K562 (cell line): ENCODE measurements around the gene NINL. TPM values are rescaled to one million over a fixed set of nuclear protein-coding genes. Genes with fewer than 3 reads are reported as not detected.

ENCODE experiments used
- ATAC-seq: fragments of 200-7000 bp; cut with Tn5 transposase; 3 replicates; pipeline ENCODE4 v1.9.1; 2020; ENCODE audit warnings: moderate library complexity
- BruUV-seq: library from RNA; stranded (reverse); fragments of 400-500 nt; replicated peaks from 2 replicates; lab custom pipeline; 2021; lab: Mats Ljungman, UMichigan
- CTCF ChIA-PET: fragments of 300-600 bp; formaldehyde crosslinking; extraction: SDS; loops from one replicate; lab custom pipeline; 2021; ENCODE audit warnings: low intra/inter-chr PET ratio; lab: Yijun Ruan, JAX
- POLR2A ChIA-PET: fragments of 300-600, 350-650 bp; sonication (Branson Sonifier 250); formaldehyde crosslinking; extraction: SDS; loops from one replicate; lab custom pipeline; 2021; ENCODE audit warnings: antibody characterized with exemption, inconsistent platforms; lab: Yijun Ruan, JAX
- DNase-seq, 4 experiments: peaks; one replicate each; pipeline versions ENCODE4 v3.0.0 to v3.0.0-alpha.2; 2011 to 2018; ENCODE audit warnings: low spot score in 3 of 4, mixed read lengths in 3 of 4; ENCODE audit errors: extremely low read depth in 1 of 4
- FAIRE-seq: peaks from 2 replicates; lab custom pipeline; 2011; peaks lifted over from hg19 to GRCh38; lab: Jason Lieb, UNC
- H2AFZ ChIP-seq: 2 replicates; pipeline ENCODE4 v1.6.0; 2011; ENCODE audit warnings: low read depth, low read length, control low read depth, inconsistent platforms
- H3K27ac ChIP-seq: fragments of 200-600 bp; 3 replicates; pipeline ENCODE4 v1.8.0; 2011; ENCODE audit warnings: low read depth, mild to moderate bottlenecking, control low read depth, inconsistent platforms, low read length, moderate library complexity, mixed read lengths; ENCODE audit errors: extremely low read depth
- H3K27me3 ChIP-seq, 2 experiments: fragments of 300-600 bp in 1 of 2; 2 replicates in 1 of 2; 3 replicates in 1 of 2; pipeline versions ENCODE4 v1.6.0 to v1.8.0; 2011; ENCODE audit warnings: inconsistent platforms in 2 of 2, low read length in 2 of 2, mild to moderate bottlenecking in 1 of 2, mixed read lengths in 1 of 2, moderate library complexity in 1 of 2; ENCODE audit not compliant: control insufficient read depth in 2 of 2, insufficient read depth in 2 of 2
- H3K36me3 ChIP-seq: fragments of 300-600 bp; 3 replicates; pipeline ENCODE4 v1.8.0; 2011; ENCODE audit warnings: mild to moderate bottlenecking, low read length, inconsistent platforms; ENCODE audit not compliant: control insufficient read depth, insufficient read depth
- H3K4me1 ChIP-seq, 2 experiments: fragments of 200-600 bp in 1 of 2; replicated peaks in 1 of 2; 2 replicates in 1 of 2; 3 replicates in 1 of 2; pipeline versions ENCODE4 v1.5.1 to v1.8.0; 2011; ENCODE audit warnings: inconsistent platforms in 2 of 2, low read length in 2 of 2, mild to moderate bottlenecking in 1 of 2, mixed read lengths in 1 of 2, moderate library complexity in 1 of 2; ENCODE audit not compliant: control insufficient read depth in 2 of 2, insufficient read depth in 2 of 2
- H3K4me2 ChIP-seq: 2 replicates; pipeline ENCODE4 v1.6.1; 2011; ENCODE audit warnings: low read length, control low read depth, inconsistent platforms, mixed read lengths; ENCODE audit not compliant: insufficient read depth
- H3K4me3 ChIP-seq: fragments of 200-600 bp; sonication (generic), shearing (Covaris generic); 2 replicates; pipeline ENCODE4 v1.5.1; 2016; ENCODE audit warnings: control low read depth, inconsistent platforms
- H3K79me2 ChIP-seq: fragments of 200-600 bp; 3 replicates; pipeline ENCODE4 v1.8.0; 2011; ENCODE audit warnings: low read length, inconsistent platforms; ENCODE audit not compliant: control insufficient read depth, insufficient read depth
- H3K9ac ChIP-seq, 2 experiments: 2 replicates each; pipeline versions ENCODE4 v1.6.0 to v1.6.1; 2011; ENCODE audit warnings: low read depth in 2 of 2, low read length in 2 of 2, control low read depth in 1 of 2, inconsistent platforms in 1 of 2, mild to moderate bottlenecking in 1 of 2, mixed read lengths in 1 of 2; ENCODE audit not compliant: insufficient read depth in 1 of 2
- H3K9me1 ChIP-seq: one replicate; pipeline ENCODE4 v1.6.0; 2011; ENCODE audit warnings: inconsistent platforms, mild to moderate bottlenecking, low read length, moderate library complexity; ENCODE audit not compliant: control insufficient read depth, insufficient read depth
- H3K9me3 ChIP-seq: replicated peaks from 2 replicates; pipeline ENCODE4 v1.5.1; 2011; ENCODE audit warnings: low read depth, low read length, inconsistent platforms; ENCODE audit not compliant: control insufficient read depth, insufficient read depth
- H4K20me1 ChIP-seq: replicated peaks from 2 replicates; pipeline ENCODE4 v1.6.1; 2011; ENCODE audit warnings: low read length, inconsistent platforms, mixed read lengths; ENCODE audit not compliant: control insufficient read depth, insufficient read depth
- ESRRA ChIP-seq: fragments of 450-650 bp; IDR thresholded peaks from 2 replicates; pipeline ENCODE4 v1.6.1; 2014; ENCODE audit warnings: low read depth, mild to moderate bottlenecking, moderate library complexity, borderline replicate concordance
- RCOR1 ChIP-seq, 2 experiments: IDR thresholded peaks; 2 replicates each; pipeline ENCODE4 v1.6.1; 2012; ENCODE audit warnings: low read depth in 2 of 2, low read length in 2 of 2, borderline replicate concordance in 1 of 2, improper control_type of control experiment in 1 of 2
- SAFB ChIP-seq: fragments of 200-400 bp; formaldehyde crosslinking; IDR thresholded peaks from 2 replicates; pipeline ENCODE4 v1.6.1; 2017; ENCODE audit warnings: low read depth, low read length, borderline replicate concordance
- ZNF76 ChIP-seq: fragments of 250-450 bp; sonication (Bioruptor Pico); IDR thresholded peaks from 2 replicates; pipeline ENCODE4 v1.4.0; 2020; ENCODE audit warnings: mild to moderate bottlenecking, moderate library complexity, borderline replicate concordance
- ZNF79 ChIP-seq: fragments of 250-450 bp; sonication (Bioruptor Pico); IDR thresholded peaks from 2 replicates; pipeline ENCODE4 v1.4.0; 2020; ENCODE audit warnings: low read depth, mild to moderate bottlenecking, moderate library complexity
- WGBS: fragments of 100-300 bp; shearing (Covaris generic); methylation state at CpG from one replicate; pipeline ENCODE4 v1.1.6; 2016; ENCODE audit warnings: low coverage, mixed read lengths; ENCODE audit not compliant: insufficient coverage; ENCODE audit errors: missing lambda C conversion rate; 5-methylcytosine and 5-hydroxymethylcytosine counted together
- in situ Hi-C: fragments of 300-500 bp; cut with MboI; formaldehyde crosslinking; loops from 4 replicates; pipeline ENCODE4 v1.15.0; 2018; ENCODE audit warnings: inconsistent platforms, mixed read lengths
- intact Hi-C: fragments of 100-400 bp; cut with micrococcal nuclease; formaldehyde crosslinking; loops from 2 replicates; pipeline ENCODE4 v1.14.2; 2022
- polyA plus RNA-seq, 8 experiments: library from polyadenylated mRNA; depleted of rRNA in 4 of 8; stranded (reverse) in 5 of 8; unstranded in 3 of 8; fragments of >200 nt; fragmentation: Nextera tagmentation in 2 of 8; fragmentation: Illumina TruSeq in 1 of 8; extraction: Ambion mirVana in 2 of 8; extraction: Trizol in 1 of 8; gene quantifications; 2 replicates each; pipeline versions ENCODE4 v1.2.1 to v1.2.3, GENCODE V29; 2011 to 2014; ENCODE audit warnings: inconsistent platforms in 1 of 8, missing spikeins in 1 of 8
- total RNA-seq, 7 experiments: library from RNA; depleted of rRNA in 6 of 7; stranded (reverse); fragments of >200 nt in 6 of 7; fragmentation: Illumina TruSeq in 2 of 7; extraction: Trizol in 2 of 7; gene quantifications; 2 replicates each; pipeline versions ENCODE4 v1.2.1 to v1.2.3, GENCODE V29; 2011 to 2021; ENCODE audit warnings: low replicate concordance in 1 of 7
- TF ChIP-seq, protein P1 (sequence below): sonication (generic); formaldehyde crosslinking; IDR thresholded peaks from 2 replicates; pipeline ENCODE4 v1.8.1; 2023; ENCODE audit warnings: mild to moderate bottlenecking, missing genetic modification reagents

The NINL gene
- total and polyA plus RNA-seq, 9 of the 15 experiments (the other 6 are each of a cell fraction or from before 2014, with no cell fraction given), result 0.03 to 0.22 (median 0.05) TPM; not detected in 5

GRCh38 chr20:25629816-25630499 lies 44.6 kb upstream of the NINL start:
- Histone ChIP-seq H3K4me3 (no peak overlapping the region), H3K9ac (no peak overlapping the region), H4K20me1 (no peaks in the 10 kb centered on the region), H3K27ac (no peak overlapping the region), H3K4me1 (peaks cover 0 to 4% of the 10 kb centered on the region in 2 experiments; a peak in 2 of 5 replicates), H2AFZ (no peak overlapping the region), H3K9me3 (no peaks in the 10 kb centered on the region), H3K27me3 (no peaks in the 10 kb centered on the region), H3K4me2 (no peak overlapping the region), H3K36me3 (no peaks in the 10 kb centered on the region), H3K79me2 (peaks cover 10% of the 10 kb centered on the region), H3K9me1 (no peaks in the 10 kb centered on the region)
- no TSS peak for BruUV-seq
- POLR2A ChIA-PET, result no interaction called here
- in situ Hi-C loops, result no loop called here
- ATAC-seq (no peak), DNase-seq (no peak), FAIRE-seq (no peak)
- intact Hi-C loops, result no loop called here
- 36% methylated on average over 8 of the region's 8 CpGs for WGBS
- TF ChIP-seq ZNF76, result no peak
- TF ChIP-seq ZNF79 (CRISPR knock-in tag), result no peak
- no peak for TF ChIP-seq ESRRA
- CTCF ChIA-PET, result no interaction called here

GRCh38 chr20:25626779-25627178 lies 41.4 kb upstream of the NINL start:
- BruUV-seq, result no TSS peak
- peaks cover 10 to 16% of the 10 kb centered on the region in 2 experiments; a peak in 4 of 5 replicates for H3K4me1 ChIP-seq
- intact Hi-C loops, result no loop called here
- H2AFZ ChIP-seq, result no peak overlapping the region
- H3K79me2 ChIP-seq, result peaks cover 36% of the 10 kb centered on the region
- H3K9me3 ChIP-seq, result no peaks in the 10 kb centered on the region
- TF ChIP-seq, protein P1, sequence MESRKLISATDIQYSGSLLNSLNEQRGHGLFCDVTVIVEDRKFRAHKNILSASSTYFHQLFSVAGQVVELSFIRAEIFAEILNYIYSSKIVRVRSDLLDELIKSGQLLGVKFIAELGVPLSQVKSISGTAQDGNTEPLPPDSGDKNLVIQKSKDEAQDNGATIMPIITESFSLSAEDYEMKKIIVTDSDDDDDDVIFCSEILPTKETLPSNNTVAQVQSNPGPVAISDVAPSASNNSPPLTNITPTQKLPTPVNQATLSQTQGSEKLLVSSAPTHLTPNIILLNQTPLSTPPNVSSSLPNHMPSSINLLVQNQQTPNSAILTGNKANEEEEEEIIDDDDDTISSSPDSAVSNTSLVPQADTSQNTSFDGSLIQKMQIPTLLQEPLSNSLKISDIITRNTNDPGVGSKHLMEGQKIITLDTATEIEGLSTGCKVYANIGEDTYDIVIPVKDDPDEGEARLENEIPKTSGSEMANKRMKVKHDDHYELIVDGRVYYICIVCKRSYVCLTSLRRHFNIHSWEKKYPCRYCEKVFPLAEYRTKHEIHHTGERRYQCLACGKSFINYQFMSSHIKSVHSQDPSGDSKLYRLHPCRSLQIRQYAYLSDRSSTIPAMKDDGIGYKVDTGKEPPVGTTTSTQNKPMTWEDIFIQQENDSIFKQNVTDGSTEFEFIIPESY (CRISPR knock-in tag), result peak; percentile 36; the same call in 1 of the 2 replicates
- TF ChIP-seq RCOR1 (IDR thresholded peaks at IDR 0.05; ENCODE audit: borderline replicate concordance in 1 of 2, low read depth in 2 of 2, low read length in 2 of 2) (no peak), SAFB (no peak)
- no peak for DNase-seq
- no peak overlapping the region for H3K4me2 ChIP-seq
- H3K36me3 ChIP-seq, result peaks cover 3% of the 10 kb centered on the region; the same call in 1 of the 3 replicates
- H3K9ac ChIP-seq, result no peak overlapping the region
- in situ Hi-C loops, result no loop called here
- FAIRE-seq, result no peak
- no peaks in the 10 kb centered on the region for H3K9me1 ChIP-seq
- H4K20me1 ChIP-seq, result no peaks in the 10 kb centered on the region
- H3K27me3 ChIP-seq, result no peaks in the 10 kb centered on the region
- no peak overlapping the region for H3K27ac ChIP-seq
- CTCF ChIA-PET, result no interaction called here
- WGBS, result 77% methylated on average over 7 of the region's 9 CpGs
- POLR2A ChIA-PET, result no interaction called here
- no peak overlapping the region for H3K4me3 ChIP-seq
- ATAC-seq, result no peak
